ENCODE results near the gene FTH1.

DNA sequence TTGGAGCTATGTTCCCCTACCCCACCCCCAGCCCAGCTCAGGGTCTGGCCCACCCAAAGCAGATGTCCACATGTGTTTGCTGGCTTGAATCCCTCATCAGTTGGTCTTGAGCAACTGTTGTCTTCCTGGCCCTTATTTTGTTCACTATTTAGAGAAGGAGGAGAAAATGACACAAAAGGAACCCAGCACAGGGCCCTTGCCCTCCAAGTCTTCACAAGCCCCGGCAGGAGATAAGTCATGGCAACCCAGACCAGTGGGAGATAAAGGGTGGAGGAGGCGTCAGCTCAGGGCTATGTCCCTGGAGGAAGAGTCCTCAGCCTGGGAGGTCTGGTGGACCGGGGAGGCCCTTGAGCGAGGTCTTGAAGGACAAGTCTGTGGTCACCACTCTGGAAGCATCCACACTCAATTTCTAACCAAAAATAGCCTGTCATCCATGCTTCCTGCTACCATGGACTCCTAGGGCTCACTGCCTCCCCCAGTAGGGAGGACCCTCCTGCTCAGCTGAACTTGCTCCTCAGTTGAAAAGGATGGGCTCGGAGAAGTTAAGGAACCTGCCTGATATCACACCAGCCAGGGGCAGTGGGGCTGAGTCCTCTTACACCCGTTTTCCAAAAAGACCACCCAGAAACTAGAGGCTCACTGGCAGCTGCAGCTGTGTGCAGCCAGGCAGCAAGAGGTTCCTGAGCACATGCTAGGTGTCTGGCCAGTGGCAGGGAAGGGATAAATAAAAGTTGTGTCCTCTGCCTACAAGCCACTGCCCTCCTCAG lies 48.3 kb downstream of the FTH1 start:
- TF ChIP-seq, protein P1, sequence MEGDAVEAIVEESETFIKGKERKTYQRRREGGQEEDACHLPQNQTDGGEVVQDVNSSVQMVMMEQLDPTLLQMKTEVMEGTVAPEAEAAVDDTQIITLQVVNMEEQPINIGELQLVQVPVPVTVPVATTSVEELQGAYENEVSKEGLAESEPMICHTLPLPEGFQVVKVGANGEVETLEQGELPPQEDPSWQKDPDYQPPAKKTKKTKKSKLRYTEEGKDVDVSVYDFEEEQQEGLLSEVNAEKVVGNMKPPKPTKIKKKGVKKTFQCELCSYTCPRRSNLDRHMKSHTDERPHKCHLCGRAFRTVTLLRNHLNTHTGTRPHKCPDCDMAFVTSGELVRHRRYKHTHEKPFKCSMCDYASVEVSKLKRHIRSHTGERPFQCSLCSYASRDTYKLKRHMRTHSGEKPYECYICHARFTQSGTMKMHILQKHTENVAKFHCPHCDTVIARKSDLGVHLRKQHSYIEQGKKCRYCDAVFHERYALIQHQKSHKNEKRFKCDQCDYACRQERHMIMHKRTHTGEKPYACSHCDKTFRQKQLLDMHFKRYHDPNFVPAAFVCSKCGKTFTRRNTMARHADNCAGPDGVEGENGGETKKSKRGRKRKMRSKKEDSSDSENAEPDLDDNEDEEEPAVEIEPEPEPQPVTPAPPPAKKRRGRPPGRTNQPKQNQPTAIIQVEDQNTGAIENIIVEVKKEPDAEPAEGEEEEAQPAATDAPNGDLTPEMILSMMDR (IDR thresholded peaks at IDR 0.05; ENCODE audit: low read depth, low read length, poor library complexity, severe bottlenecking): no peak
- TF ChIP-seq EZH2phosphoT487 (IDR thresholded peaks at IDR 0.05; ENCODE audit: borderline replicate concordance, low read length): no peak

All from DOHH2 (cell line).